ENCODE results near the gene DCDC2C.

DNA sequence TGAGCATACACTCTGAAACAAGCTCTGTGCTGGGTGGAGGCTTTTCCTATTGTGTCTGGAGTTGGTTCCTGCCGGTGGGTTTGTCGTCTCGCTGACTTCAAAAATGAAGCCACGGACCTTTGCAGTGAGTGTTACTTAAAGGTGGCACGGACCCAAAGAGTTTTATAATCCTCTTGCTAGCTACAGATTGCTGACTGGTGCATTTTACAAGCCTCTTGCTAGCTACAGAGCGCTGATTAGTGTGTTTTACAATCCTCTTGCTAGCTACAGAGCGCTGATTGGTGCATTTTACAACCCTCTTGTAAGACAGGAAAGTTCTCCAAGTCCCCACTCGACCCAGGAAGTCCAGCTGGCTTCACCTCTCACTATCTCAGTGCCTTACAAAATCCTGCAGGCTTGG, 15.3 kb downstream of the DCDC2C start:
- no peak for TF ChIP-seq EZH2 (IDR thresholded peaks at IDR 0.05; ENCODE audit: insufficient read depth, poor library complexity, severe bottlenecking)
- TF ChIP-seq EZH2phosphoT487 (IDR thresholded peaks at IDR 0.05; ENCODE audit: insufficient read depth, low read depth): no peak
